NT2/D1 (cell line): ENCODE data around the gene SYNE2.

ENCODE experiments used
- SUZ12 ChIP-seq: IDR thresholded peaks from 2 replicates; pipeline ENCODE4 v1.6.1; 2011; ENCODE audit not compliant: insufficient read length, insufficient read depth; ENCODE audit errors: extremely low read depth
- YY1 ChIP-seq: IDR thresholded peaks from 2 replicates; pipeline ENCODE4 v1.6.1; 2011; ENCODE audit not compliant: insufficient read length, insufficient read depth
- ZNF274 ChIP-seq: IDR thresholded peaks from 2 replicates; pipeline ENCODE4 v1.6.1; 2011; ENCODE audit warnings: mild to moderate bottlenecking, low read depth, low read length

GRCh38 chr14:63963439-63963838 is 110.6 kb downstream of the SYNE2 start:
- no peak for TF ChIP-seq YY1
- no peak for TF ChIP-seq ZNF274
- no peak for TF ChIP-seq SUZ12
